ENCODE measurements around the gene LAMA4.
"Not testable (repeated sequence)": the region's sequence is repeated elsewhere in the genome, so short reads cannot be mapped to it uniquely, and the experiment has no call there.

The LAMA4 gene

GRCh38 chr6:112202639-112203341, 51.6 kb downstream of the LAMA4 start:
- peaks cover 0 to 2% of the 10 kb centered on the region in 2 donors for H3K4me1 Mint-ChIP-seq
- H3K9me3 Mint-ChIP-seq: peaks cover 0 to 5% of the 10 kb centered on the region in 2 donors
- H3K36me3 Mint-ChIP-seq: no peaks in the 10 kb centered on the region
- DNase-seq: no peak
- no peak overlapping the region for H3K27ac Mint-ChIP-seq
- no peak overlapping the region for H3K4me3 Mint-ChIP-seq
- no peak for ATAC-seq (replicated peaks)
- H3K27me3 Mint-ChIP-seq: peaks cover 11 to 14% of the 10 kb centered on the region in 2 donors

GRCh38 chr6:112200185-112200914, 54.0 kb downstream of the LAMA4 start:
- H3K27ac Mint-ChIP-seq; DNase-seq; H3K4me3 Mint-ChIP-seq; H3K4me1 Mint-ChIP-seq; H3K9me3 Mint-ChIP-seq; ATAC-seq (replicated peaks); H3K36me3 Mint-ChIP-seq: not testable (repeated sequence)
- H3K27me3 Mint-ChIP-seq: peaks cover 5 to 14% of the 10 kb centered on the region in 2 donors

- H3K27me3 Mint-ChIP-seq: peaks cover 5 to 14% of the 10 kb centered on the region in 2 donors
- peaks cover 0 to 2% of the 10 kb centered on the region in 2 donors for H3K4me1 Mint-ChIP-seq
- H3K36me3 Mint-ChIP-seq: no peaks in the 10 kb centered on the region
- H3K9me3 Mint-ChIP-seq: peaks cover 0 to 5% of the 10 kb centered on the region in 2 donors
- no peak for ATAC-seq (replicated peaks)
- DNase-seq: no peak
- H3K27ac Mint-ChIP-seq: no peak overlapping the region
- H3K4me3 Mint-ChIP-seq: no peak overlapping the region
Observed at GRCh38 chr6:112199001-112199403, 55.4 kb downstream of the LAMA4 start.

- H3K4me1 Mint-ChIP-seq: peaks cover 0 to under 1% of the 10 kb centered on the region in 2 donors
- ATAC-seq (replicated peaks) (no peak), DNase-seq (no peak)
- peaks cover 5 to 14% of the 10 kb centered on the region in 2 donors for H3K27me3 Mint-ChIP-seq
- no peaks in the 10 kb centered on the region for H3K36me3 Mint-ChIP-seq
- no peak overlapping the region for H3K27ac Mint-ChIP-seq
- H3K4me3 Mint-ChIP-seq: no peak overlapping the region
- peaks cover 0 to 5% of the 10 kb centered on the region in 2 donors for H3K9me3 Mint-ChIP-seq
Observed at GRCh38 chr6:112198582-112198981, 55.8 kb downstream of the LAMA4 start.

- Mint-ChIP-seq H3K4me1 (no peaks in the 10 kb centered on the region), H3K4me3 (no peak overlapping the region), H3K27me3 (peaks cover 5 to 14% of the 10 kb centered on the region in 2 donors), H3K36me3 (no peaks in the 10 kb centered on the region), H3K27ac (no peak overlapping the region), H3K9me3 (peaks cover 0 to 5% of the 10 kb centered on the region in 2 donors)
- ATAC-seq (replicated peaks): no peak
- DNase-seq: no peak
Observed at GRCh38 chr6:112197636-112198035, 56.7 kb downstream of the LAMA4 start.

GRCh38 chr6:112196306-112196705, 58.1 kb downstream of the LAMA4 start:
- H3K4me1 Mint-ChIP-seq: no peaks in the 10 kb centered on the region
- H3K27ac Mint-ChIP-seq: no peak overlapping the region
- peaks cover 0 to 5% of the 10 kb centered on the region in 2 donors for H3K9me3 Mint-ChIP-seq
- no peak for ATAC-seq (replicated peaks)
- DNase-seq: no peak
- peaks cover 5 to 14% of the 10 kb centered on the region in 2 donors for H3K27me3 Mint-ChIP-seq
- no peak overlapping the region for H3K4me3 Mint-ChIP-seq
- no peaks in the 10 kb centered on the region for H3K36me3 Mint-ChIP-seq

- Mint-ChIP-seq H3K27me3 (peaks cover 5 to 14% of the 10 kb centered on the region in 2 donors), H3K27ac (no peak overlapping the region), H3K9me3 (peaks cover 0 to 3% of the 10 kb centered on the region in 2 donors)
Observed at GRCh38 chr6:112195166-112195565, 59.2 kb downstream of the LAMA4 start.

GRCh38 chr6:112194511-112194910, 59.9 kb downstream of the LAMA4 start:
- peaks cover 5 to 14% of the 10 kb centered on the region in 2 donors for H3K27me3 Mint-ChIP-seq
- no peaks in the 10 kb centered on the region for H3K9me3 Mint-ChIP-seq
- ATAC-seq (replicated peaks): no peak
- H3K36me3 Mint-ChIP-seq: no peaks in the 10 kb centered on the region
- H3K4me3 Mint-ChIP-seq: no peak overlapping the region
- no peak overlapping the region for H3K27ac Mint-ChIP-seq
- DNase-seq: no peak
- H3K4me1 Mint-ChIP-seq: no peaks in the 10 kb centered on the region

More at GRCh38 chr6:112195166-112195565, 59.2 kb downstream of the LAMA4 start:
- H3K4me1 Mint-ChIP-seq: no peaks in the 10 kb centered on the region
- no peaks in the 10 kb centered on the region for H3K36me3 Mint-ChIP-seq
- ATAC-seq (replicated peaks) (no peak), DNase-seq (no peak)
- H3K4me3 Mint-ChIP-seq: no peak overlapping the region

- Mint-ChIP-seq H3K27me3 (peaks cover 5 to 8% of the 10 kb centered on the region in 2 donors), H3K36me3 (no peaks in the 10 kb centered on the region)
- DNase-seq: no peak
Observed at GRCh38 chr6:112193535-112194051, 60.8 kb downstream of the LAMA4 start.

GRCh38 chr6:112193117-112193516, 61.2 kb downstream of the LAMA4 start:
- Mint-ChIP-seq H3K27ac (no peak overlapping the region), H3K27me3 (peaks cover 4 to 9% of the 10 kb centered on the region in 2 donors), H3K9me3 (no peaks in the 10 kb centered on the region), H3K36me3 (no peaks in the 10 kb centered on the region), H3K4me3 (no peak overlapping the region), H3K4me1 (peaks cover 0 to under 1% of the 10 kb centered on the region in 2 donors)
- no peak for DNase-seq
- no peak for ATAC-seq (replicated peaks)

More at GRCh38 chr6:112193535-112194051, 60.8 kb downstream of the LAMA4 start:
- no peak overlapping the region for H3K4me3 Mint-ChIP-seq
- H3K9me3 Mint-ChIP-seq: no peaks in the 10 kb centered on the region
- no peaks in the 10 kb centered on the region for H3K4me1 Mint-ChIP-seq
- ATAC-seq (replicated peaks): no peak
- no peak overlapping the region for H3K27ac Mint-ChIP-seq

GRCh38 chr6:112191509-112192020, 62.8 kb downstream of the LAMA4 start:
- peaks cover 2 to 7% of the 10 kb centered on the region in 2 donors for H3K4me1 Mint-ChIP-seq
- peaks cover 0 to 11% of the 10 kb centered on the region in 2 donors for H3K27me3 Mint-ChIP-seq
- H3K4me3 Mint-ChIP-seq: no peak overlapping the region
- ATAC-seq (replicated peaks) (no peak), DNase-seq (no peak)
- H3K9me3 Mint-ChIP-seq: no peaks in the 10 kb centered on the region
- H3K27ac Mint-ChIP-seq: no peak overlapping the region
- H3K36me3 Mint-ChIP-seq: no peaks in the 10 kb centered on the region

- DNase-seq (no peak), ATAC-seq (replicated peaks) (no peak)
- Mint-ChIP-seq H3K9me3 (no peaks in the 10 kb centered on the region), H3K36me3 (no peaks in the 10 kb centered on the region), H3K4me3 (no peak overlapping the region), H3K27ac (no peak overlapping the region), H3K4me1 (peaks cover 2 to 7% of the 10 kb centered on the region in 2 donors), H3K27me3 (peaks cover 0 to 9% of the 10 kb centered on the region in 2 donors)
Observed at GRCh38 chr6:112190164-112190563, 64.2 kb downstream of the LAMA4 start.

- Mint-ChIP-seq H3K27ac (no peak overlapping the region), H3K9me3 (no peaks in the 10 kb centered on the region), H3K36me3 (no peaks in the 10 kb centered on the region), H3K4me3 (no peak overlapping the region), H3K4me1 (peaks cover 2 to 7% of the 10 kb centered on the region in 2 donors), H3K27me3 (peaks cover 0 to 15% of the 10 kb centered on the region in 2 donors)
- no peak for ATAC-seq (replicated peaks)
- DNase-seq: no peak
Observed at GRCh38 chr6:112189494-112189893, 64.9 kb downstream of the LAMA4 start.

- ATAC-seq (replicated peaks) (no peak), DNase-seq (no peak)
- no peaks in the 10 kb centered on the region for H3K36me3 Mint-ChIP-seq
- H3K4me1 Mint-ChIP-seq: peaks cover 2 to 7% of the 10 kb centered on the region in 2 donors
- H3K4me3 Mint-ChIP-seq: no peak overlapping the region
- peaks cover 0 to 15% of the 10 kb centered on the region in 2 donors for H3K27me3 Mint-ChIP-seq
- H3K9me3 Mint-ChIP-seq: no peaks in the 10 kb centered on the region
- no peak overlapping the region for H3K27ac Mint-ChIP-seq
Observed at GRCh38 chr6:112188906-112189305, 65.5 kb downstream of the LAMA4 start.

Data from stimulated activated naive B cell treated with anti-CD40 and anti-IgM and Interleukin-4, amounts not matched to agents 10 μg/mL and 1 μg/mL and 100 μg/mL, for 72 hours (primary cell).